GM15510 (cell line): ENCODE measurements around the gene CNTNAP2.

Experiments
- POLR2A ChIP-seq: IDR thresholded peaks from 3 replicates; pipeline ENCODE4 v1.6.1; 2011; ENCODE audit warnings: borderline replicate concordance; ENCODE audit not compliant: insufficient read length; ENCODE audit errors: extremely low read depth

CNTNAP2 gene

DNA sequence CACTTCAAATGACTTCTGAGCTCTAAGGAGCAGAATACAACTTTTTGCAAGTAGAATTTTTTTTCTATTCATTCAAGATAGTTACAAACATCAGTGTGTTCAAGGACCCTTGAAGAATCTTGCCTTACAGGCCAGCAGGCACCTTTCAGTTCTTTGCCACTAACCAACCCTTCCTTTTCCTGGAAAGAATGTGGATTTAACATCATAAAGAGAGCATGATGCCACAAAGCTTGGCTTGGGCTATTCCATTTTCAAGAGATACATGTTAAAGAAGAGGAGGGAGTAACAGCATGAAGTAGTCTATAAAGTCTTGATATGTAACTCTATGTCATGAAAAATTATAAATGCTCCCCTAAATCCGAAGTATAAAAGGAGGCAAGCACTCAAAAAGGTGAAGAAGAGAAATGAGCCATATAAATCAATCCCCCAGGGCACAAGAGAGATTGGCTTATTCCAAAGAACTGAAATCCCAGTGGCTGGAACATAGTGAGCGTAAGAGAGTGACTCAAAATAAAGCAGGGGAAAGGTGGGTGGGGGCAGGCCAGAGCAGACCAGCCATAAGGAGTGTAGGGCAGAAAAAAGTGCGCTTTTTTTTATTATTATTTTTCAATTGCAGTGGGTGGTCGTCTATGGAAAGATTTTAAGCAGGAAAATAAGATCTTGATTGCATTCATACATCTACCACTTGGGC, 1448.3 kb downstream of the CNTNAP2 start:
- TF ChIP-seq POLR2A, result no peak

DNA sequence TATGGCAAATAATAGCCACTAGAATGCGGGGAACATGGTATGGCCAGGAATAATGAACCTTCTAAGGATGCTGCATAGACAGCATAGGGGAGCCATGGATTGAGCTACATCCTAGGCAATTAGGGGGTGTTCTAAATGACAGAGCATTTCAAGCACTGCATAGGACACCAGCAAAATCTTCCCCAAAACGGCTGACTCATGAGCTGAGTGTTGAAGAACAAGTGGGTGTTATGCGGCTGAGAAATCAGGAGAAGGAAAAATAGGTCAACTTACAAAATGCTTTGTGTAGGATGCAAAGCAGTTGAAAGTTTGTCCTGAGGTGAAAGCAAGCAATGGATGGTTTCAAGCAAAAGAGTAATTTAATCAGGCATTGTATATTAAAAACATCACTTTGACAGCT, 1450.4 kb downstream of the CNTNAP2 start:
- TF ChIP-seq POLR2A, result no peak

DNA sequence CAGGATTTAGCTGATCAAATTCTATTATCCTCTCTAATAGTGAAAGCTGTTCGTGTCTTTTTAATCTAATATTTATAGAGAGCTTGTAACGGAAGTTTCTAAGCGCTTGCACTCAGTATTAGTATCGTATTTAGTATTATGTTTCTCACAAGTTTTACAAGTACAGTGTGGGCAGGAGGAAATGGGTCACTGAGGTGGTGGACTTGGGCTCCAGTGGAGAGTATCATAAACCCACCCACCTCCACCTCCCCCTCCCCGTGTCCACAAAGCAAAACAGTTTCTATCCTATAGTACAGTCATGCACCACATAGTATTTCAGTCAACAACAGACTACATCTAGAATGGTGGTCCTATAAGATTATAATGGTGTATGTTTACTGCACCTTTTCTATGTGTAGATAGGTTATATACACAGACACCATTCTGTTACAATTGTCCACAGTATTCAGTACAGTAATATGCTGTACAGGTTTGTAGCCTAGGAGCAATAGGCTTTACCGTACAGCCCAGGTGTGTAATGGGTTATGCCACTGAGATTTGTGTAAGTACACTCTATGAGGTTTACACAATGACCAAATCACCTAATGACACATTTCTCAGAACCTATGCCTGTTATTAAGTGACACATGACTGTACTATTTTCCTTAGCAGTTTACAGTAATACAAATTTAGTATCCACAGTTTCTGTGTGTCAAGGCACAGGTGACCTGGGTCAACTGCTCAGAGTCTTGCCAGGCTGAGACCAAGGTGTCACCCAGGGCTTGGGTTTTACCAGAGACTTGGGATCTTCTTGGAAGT, 1452.7 kb downstream of the CNTNAP2 start:
- TF ChIP-seq POLR2A, result no peak

DNA sequence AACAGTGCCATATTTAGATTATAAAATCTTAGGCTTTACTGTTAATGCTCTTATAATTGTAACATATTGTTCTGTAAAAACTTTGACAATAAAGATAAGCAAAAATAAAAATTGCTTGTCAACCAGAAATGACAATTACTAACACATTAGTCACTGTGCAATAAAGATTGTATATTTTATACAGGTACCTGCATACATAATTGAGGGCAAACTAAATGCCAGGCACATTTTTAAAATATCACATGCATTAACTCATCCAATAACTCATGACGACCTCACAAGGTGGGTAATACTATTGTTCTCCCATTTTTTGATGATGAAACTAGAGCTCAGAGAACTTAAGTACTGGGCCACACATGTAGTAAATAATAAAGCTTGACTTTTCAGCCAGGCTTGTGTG, 1453.8 kb downstream of the CNTNAP2 start:
- no peak for TF ChIP-seq POLR2A

- no peak for TF ChIP-seq POLR2A
These were observed 1455.0 kb downstream of the CNTNAP2 start for GRCh38 chr7:147571436-147572185.

DNA sequence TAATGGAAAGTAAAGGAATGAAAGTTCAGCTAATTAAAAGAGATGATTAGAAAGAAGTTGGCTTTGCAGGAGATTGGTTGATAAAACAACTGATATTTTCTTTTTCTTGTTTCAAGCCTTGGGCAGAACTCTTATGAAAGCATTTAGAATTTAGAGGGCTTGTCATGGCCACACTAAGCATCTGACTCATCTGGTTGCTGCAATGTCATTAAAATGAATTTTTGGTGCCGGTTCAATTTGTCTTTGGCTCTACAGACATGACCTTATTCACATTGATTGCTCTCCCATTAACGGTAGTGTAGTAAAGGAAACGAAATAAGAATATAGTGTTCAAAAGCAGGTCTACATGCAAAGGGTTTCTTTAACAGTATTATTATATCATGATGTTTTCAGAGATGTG, 1461.6 kb downstream of the CNTNAP2 start:
- TF ChIP-seq POLR2A, result no peak

- no peak for TF ChIP-seq POLR2A
These were observed 1462.5 kb downstream of the CNTNAP2 start for GRCh38 chr7:147579148-147579547.

- TF ChIP-seq POLR2A, result no peak
These were observed 1468.2 kb downstream of the CNTNAP2 start for GRCh38 chr7:147584771-147585193.

DNA sequence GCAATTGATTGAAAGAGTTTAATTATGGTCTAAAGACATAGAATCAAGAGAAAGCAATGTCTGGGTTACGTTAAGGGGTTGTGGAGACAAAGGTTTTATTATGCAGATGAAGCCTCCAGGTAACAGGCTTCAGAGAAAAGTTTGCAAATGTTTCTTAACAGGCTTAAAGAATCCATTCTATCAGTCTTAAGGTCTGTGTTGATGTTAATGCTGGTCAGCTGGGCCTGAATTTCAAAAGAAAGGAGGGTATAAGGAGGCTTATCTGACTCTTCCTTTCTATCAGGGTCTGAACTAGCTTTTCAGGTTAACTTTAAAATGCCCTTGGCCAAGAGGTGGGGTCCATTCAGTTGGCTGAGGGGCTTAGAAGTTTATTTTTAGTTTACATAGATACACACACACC, 1469.5 kb downstream of the CNTNAP2 start:
- no peak for TF ChIP-seq POLR2A

- TF ChIP-seq POLR2A, result no peak
These were observed 1469.9 kb downstream of the CNTNAP2 start for GRCh38 chr7:147586526-147586925.

- TF ChIP-seq POLR2A, result no peak
These were observed 1476.9 kb downstream of the CNTNAP2 start for GRCh38 chr7:147593271-147594057.

DNA sequence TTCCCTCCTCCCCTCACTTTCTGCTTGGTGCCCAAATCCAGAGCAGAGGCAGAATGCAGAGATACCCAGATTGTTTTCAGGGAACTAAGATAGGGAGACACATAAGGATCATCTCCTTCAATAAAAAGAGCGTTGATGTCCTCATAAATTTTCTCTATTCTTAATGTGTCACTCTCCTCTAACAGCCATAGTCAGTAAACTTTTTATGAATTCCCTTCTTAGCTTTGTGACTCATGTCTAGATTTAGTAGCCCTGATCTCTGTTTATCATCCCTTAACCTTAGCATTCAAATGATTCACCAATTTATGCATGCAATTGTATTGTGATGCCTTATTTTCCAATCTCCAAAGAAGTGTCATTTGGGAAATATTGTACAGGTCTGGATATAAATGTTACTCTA, 1478.4 kb downstream of the CNTNAP2 start:
- TF ChIP-seq POLR2A, result no peak

GRCh38 chr7:147605323-147605722, 1488.7 kb downstream of the CNTNAP2 start:
- TF ChIP-seq POLR2A, result no peak

DNA sequence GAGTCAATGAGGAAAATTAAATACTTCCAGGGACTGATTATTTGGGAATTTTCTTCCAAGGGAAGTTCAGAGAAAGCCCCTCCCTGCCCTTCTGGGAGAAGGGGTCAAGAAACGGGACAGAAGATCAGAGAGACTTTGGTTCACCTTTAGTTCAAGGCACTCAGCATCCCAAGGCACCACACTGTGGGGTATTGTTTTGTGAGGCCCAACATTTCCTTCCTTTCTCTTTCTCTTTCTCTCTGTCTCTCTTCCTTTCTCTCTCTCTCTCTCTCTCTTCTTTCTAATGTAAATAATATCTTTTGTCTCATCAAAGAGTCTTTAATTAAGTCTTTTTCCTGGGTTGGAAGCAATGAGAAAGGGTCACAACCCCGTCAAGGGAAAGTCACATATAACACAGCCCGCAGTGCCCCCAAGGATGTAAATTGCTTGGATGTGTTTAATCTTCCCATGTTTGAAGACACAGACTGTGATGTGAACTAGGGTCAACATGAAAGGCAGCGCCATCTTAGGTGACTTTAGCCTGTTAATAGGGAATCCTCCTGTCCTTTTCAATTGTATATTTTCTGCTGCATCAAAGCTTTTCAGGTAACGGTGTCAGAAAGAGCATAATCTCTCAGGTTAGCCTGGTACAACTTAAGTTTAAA, 1490.7 kb downstream of the CNTNAP2 start:
- no peak for TF ChIP-seq POLR2A

- TF ChIP-seq POLR2A, result no peak
These were observed 1494.8 kb downstream of the CNTNAP2 start for GRCh38 chr7:147611431-147611830.

GRCh38 chr7:147635288-147635687, 1518.7 kb downstream of the CNTNAP2 start:
- TF ChIP-seq POLR2A, result no peak
